Measurements from ENCODE around the gene TBX5.

Gene TBX5

DNA sequence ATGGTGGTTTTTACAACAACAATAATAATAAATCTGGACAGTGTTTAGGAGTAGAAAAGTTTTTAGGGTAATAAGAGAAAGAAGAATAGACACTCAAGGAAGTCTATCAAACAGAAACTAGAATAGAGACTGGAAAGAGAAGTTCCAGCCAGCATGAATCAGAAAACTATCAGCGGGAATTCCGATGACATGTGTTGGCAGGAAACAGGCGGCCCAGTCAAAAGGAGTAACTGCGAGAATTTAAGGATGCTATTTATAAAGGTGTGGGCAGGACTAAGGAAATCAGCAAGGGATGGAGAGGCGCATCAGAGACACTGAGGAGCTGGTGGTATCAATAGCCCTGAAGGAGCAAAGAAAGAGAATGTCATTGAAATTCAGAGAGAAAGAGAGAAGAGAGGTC is 89.9 kb downstream of the TBX5 start:
- no peak for DNase-seq

DNA sequence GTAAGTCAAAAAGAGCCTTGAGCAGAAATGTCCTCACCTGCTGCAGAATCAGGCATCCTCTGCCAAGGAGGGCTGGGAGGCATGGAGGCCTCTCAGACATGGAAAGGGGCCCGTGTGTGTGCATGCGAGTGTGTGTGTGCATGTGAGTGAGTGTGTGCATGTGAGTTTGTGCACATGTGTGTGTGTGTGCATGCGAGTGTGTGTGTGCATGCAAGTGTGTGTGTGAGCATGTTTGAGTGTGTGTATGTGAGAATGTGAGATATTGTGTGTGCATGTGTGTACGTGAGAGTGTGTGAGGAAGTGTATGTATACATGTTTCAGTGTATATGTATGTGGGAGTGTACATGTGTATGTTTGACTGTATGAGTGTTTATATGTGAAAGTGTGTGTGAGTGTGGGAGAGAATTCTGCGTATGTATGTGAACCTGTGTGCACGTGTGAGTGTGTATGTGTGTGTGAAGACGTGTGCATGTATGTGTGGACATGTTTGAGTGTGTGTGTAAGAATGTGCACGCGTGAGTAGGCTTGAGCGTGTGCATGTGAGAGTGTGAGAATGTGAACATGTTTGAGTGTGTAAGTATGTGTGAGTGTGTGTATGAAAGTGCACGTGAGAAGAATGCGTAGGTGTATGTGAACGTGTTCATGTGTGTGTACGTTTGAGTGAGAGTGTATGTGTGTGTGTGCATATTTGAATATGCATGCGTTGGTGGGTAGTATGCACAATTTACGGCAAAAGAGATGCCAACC is 90.8 kb downstream of the TBX5 start:
- no peak for DNase-seq

GRCh38 chr12:114314403-114314802 is 91.5 kb downstream of the TBX5 start:
- no peak for DNase-seq

DNA sequence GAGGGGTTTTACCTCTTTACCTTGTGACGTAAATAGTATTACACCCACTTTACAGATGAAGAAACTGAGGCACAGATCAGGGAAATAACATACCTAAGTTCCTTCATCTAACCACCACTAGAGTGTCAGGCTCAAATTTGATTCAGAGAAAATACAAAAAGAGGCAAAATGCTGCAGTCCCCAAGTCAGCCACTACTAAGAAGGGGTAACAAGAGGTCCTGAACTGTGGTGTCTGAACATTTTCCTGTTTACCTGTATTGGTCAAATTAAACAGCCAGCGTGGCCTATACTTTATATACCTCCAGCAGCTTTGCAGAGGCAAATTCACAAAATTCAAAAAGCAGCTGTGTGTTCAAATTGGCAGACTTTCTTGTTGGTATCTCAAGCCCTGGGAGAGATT is 92.0 kb downstream of the TBX5 start:
- no peak for DNase-seq

- no peak for DNase-seq
Observed at GRCh38 chr12:114311974-114312373, 94.0 kb downstream of the TBX5 start.

- no peak for DNase-seq
Observed at GRCh38 chr12:114306646-114307045, 99.3 kb downstream of the TBX5 start.

DNA sequence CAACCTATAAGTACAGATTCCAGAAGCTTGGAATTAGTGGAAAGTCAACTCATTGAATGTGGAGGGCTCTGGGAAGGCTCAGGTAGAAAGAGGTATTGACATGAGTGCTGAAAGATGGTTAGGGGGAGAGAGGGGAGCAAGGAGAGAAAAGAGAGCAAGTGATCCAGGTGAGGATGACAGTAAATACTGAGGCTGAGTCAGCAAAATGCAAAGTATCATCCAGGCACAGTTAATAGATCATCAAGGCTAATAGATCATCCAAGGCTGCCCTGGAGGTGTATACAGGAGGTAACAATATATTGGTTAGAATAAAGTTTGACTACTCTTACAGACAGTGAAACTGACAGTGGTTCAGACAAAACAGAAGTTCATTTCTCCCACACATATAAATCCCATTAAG is 100.5 kb downstream of the TBX5 start:
- no peak for DNase-seq
